Stomach (tissue), 19 donors: ENCODE data around the gene GABRA5. TPM values are rescaled to one million over a fixed set of nuclear protein-coding genes. Genes with fewer than 3 reads are reported as not detected.
"Not testable (repeated sequence)": the region's sequence is repeated elsewhere in the genome, so short reads cannot be mapped to it uniquely, and the experiment has no call there.

Experiments
- DNase-seq, 2 donors: peaks; one replicate each; pipeline versions ENCODE4 v3.0.0 to v3.0.0-alpha.2; 2013 to 2019
- H3K27ac ChIP-seq, 5 donors: fragments of 200-600 bp in 4 of 5; sonication (generic) in 4 of 5; one replicate each; pipeline ENCODE4 v1.5.1; 2013 to 2019; ENCODE audit warnings: mild to moderate bottlenecking in 1 of 5, moderate library complexity in 1 of 5
- H3K27me3 ChIP-seq, 3 donors: fragments of 200-600 bp; sonication (generic); one replicate each; pipeline ENCODE4 v1.5.1; 2017 to 2019; ENCODE audit warnings: mixed run types in 1 of 3
- H3K36me3 ChIP-seq, 4 donors: fragments of 200-600 bp; sonication (generic); 1 replicate in 3 of 4; 2 replicates in 1 of 4; pipeline ENCODE4 v1.5.1; 2016 to 2019
- H3K4me1 ChIP-seq, 4 donors: fragments of 200-600 bp; sonication (generic); one replicate each; pipeline ENCODE4 v1.5.1; 2016 to 2019
- H3K4me3 ChIP-seq, 4 donors: fragments of 200-600 bp; sonication (generic) in 3 of 4; one replicate each; pipeline ENCODE4 v1.5.1; 2016 to 2019; ENCODE audit warnings: mild to moderate bottlenecking in 1 of 4
- H3K9me3 ChIP-seq, 4 donors: fragments of 200-600 bp; sonication (generic); one replicate each; pipeline ENCODE4 v1.5.1; 2016 to 2019
- EP300 ChIP-seq: sonication (generic); formaldehyde crosslinking; IDR thresholded peaks from one replicate; pipeline ENCODE4 v1.6.1; 2017; ENCODE audit warnings: antibody characterized with exemption
- POLR2A ChIP-seq, 4 donors: fragments of 450-650 bp; IDR thresholded peaks; one replicate each; pipeline ENCODE4 v1.6.1; 2016; ENCODE audit warnings: antibody characterized with exemption in 4 of 4, control low read depth in 2 of 4, mild to moderate bottlenecking in 1 of 4, moderate library complexity in 1 of 4
- POLR2AphosphoS5 ChIP-seq, 3 donors: sonication (generic); formaldehyde crosslinking; IDR thresholded peaks; one replicate each; pipeline ENCODE4 v1.6.1; 2016; ENCODE audit warnings: antibody characterized with exemption in 3 of 3
- WGBS, 5 donors: extraction: QIAGEN DNeasy Blood & Tissue Kit in 3 of 5; methylation state at CpG; one replicate each; pipeline versions ENCODE4 v1.1.5 to v1.1.7; 2013 to 2018; 5-methylcytosine and 5-hydroxymethylcytosine counted together
- intact Hi-C: fragments of 100-400 bp; cut with DNase I; formaldehyde crosslinking; loops from one replicate; pipeline ENCODE4 v1.15.1; 2023; ENCODE audit warnings: low total_unique reads
- long read RNA-seq, 10 donors: transcript quantifications; one replicate each; lab custom pipeline, GENCODE V29; 2026
- polyA plus RNA-seq, 3 donors: library from polyadenylated mRNA; stranded (reverse); fragments of 200-250 nt; gene quantifications; one replicate each; pipeline ENCODE4 v1.2.3, GENCODE V29; 2013
- total RNA-seq, 5 donors: library from RNA; depleted of rRNA; stranded (reverse); fragments of >200 nt; gene quantifications; one replicate each; pipeline versions ENCODE4 v1.1.0 to v1.2.3, GENCODE V29; 2014 to 2016
- TF ChIP-seq, protein P1 (sequence below), 7 experiments: fragments of 450-650 bp in 4 of 7; fragments of 200-600 bp in 3 of 7; sonication (generic) in 3 of 7; IDR thresholded peaks; one replicate each; pipeline ENCODE4 v1.5.1; 2016 to 2019; ENCODE audit warnings: antibody characterized with exemption in 7 of 7, control low read depth in 2 of 7, mild to moderate bottlenecking in 1 of 7
- donor health status: healthy with polysubstance abuse.
- donor health status: Bipolar disorder and iron deficiency.
- donor health status: healthy.

GABRA5 gene
- 1 to 10 TPM in 1 of 5 donors, not detected in 4; 2.2 TPM for total RNA-seq
- under 1 TPM in 1 of 3 donors, not detected in 2; 0.75 TPM for polyA plus RNA-seq
- long read RNA-seq, donor 1, result 0 reads
- long read RNA-seq, donor 2, result 0 reads
- long read RNA-seq, donor 3, result 0 reads
- long read RNA-seq, donor 4, result 0 reads
- long read RNA-seq, donor 5, partial matches to known transcripts, result 0 of 1 reads
- long read RNA-seq, donor 5, other reads (novel, unspliced or antisense), result 0 of 1 reads
- long read RNA-seq, donor 6, result 0 reads
- long read RNA-seq, donor 7, result 0 reads
- long read RNA-seq, donor 8, result 0 reads
- long read RNA-seq, donor 9, partial matches to known transcripts, result 0 of 1 reads
- long read RNA-seq, donor 9, other reads (novel, unspliced or antisense), result 0 of 1 reads
- long read RNA-seq, donor 10, result 0 reads

DNA sequence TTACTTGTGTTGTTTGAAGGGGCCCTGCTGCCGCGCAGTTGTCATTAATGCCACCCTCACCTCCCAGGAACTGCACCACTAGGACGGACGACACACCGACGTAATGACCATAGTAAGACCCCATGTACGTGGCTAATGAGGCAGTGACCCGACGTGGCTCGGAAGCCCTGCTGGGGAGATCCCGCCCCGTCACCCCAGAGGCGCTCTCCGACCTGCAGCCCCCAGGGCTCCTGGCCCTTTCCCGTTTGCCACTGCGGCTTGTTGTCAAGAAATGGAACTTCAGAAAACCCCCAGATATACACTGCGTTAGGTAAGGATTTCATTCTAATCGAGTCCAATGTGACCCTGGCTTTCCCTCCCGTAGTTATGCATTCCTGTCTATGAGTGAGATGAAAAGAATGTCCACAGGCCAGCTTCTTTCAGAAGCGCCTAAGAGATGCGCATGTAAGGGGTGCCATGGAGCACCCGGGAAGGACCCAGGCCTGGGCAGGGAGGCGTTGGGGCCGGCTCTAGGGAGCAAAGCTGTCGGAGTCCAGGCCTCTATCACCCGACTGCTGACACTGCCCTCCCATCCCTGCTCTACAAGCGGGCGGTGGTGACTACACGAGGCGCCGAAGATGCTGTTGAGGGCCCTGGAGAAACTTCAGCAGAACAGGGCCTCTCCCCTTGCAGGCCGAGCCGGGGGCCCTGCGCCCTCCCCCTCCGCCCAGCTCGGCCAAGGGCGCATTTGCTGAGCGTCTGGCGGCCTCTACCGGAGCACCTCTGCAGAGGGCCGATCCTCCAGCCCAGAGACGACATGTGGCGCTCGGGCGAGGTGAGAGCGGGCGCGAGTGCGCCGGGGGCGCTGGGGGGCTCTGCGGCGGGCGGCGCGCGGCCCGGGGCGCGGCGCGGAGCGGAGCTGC lies at the start of gene GABRA5:
TSS of gene GABRA5 (plus strand) at position 765 of the 902 bp plus-strand sequence. CDS start 2,187 bp downstream, outside the sequence.
- Histone ChIP-seq H3K27me3 (peaks cover 4 to 51% (median 27%) of the 10 kb centered on the region in 3 donors), H3K27ac (peak within 1 kb of the TSS in 1 of 5 donors; percentile 27), H3K4me3 (peak within 1 kb of the TSS; percentile 19 to 49 (median 38)), H3K4me1 (peaks cover 0 to 28% (median 10%) of the 10 kb centered on the region in 4 donors), H3K36me3 (no peaks in the 10 kb centered on the region), H3K9me3 (no peaks in the 10 kb centered on the region)
- 11 to 25% (median 15%) methylated on average over 42 to 63 of the region's 63 CpGs for WGBS, 5 donors
- DNase-seq, result peak in 1 of 2 donors; percentile 75
- TF ChIP-seq EP300, result no peak
- TF ChIP-seq POLR2AphosphoS5 (IDR thresholded peaks at IDR 0.05), result no peak
- TF ChIP-seq, protein P1, sequence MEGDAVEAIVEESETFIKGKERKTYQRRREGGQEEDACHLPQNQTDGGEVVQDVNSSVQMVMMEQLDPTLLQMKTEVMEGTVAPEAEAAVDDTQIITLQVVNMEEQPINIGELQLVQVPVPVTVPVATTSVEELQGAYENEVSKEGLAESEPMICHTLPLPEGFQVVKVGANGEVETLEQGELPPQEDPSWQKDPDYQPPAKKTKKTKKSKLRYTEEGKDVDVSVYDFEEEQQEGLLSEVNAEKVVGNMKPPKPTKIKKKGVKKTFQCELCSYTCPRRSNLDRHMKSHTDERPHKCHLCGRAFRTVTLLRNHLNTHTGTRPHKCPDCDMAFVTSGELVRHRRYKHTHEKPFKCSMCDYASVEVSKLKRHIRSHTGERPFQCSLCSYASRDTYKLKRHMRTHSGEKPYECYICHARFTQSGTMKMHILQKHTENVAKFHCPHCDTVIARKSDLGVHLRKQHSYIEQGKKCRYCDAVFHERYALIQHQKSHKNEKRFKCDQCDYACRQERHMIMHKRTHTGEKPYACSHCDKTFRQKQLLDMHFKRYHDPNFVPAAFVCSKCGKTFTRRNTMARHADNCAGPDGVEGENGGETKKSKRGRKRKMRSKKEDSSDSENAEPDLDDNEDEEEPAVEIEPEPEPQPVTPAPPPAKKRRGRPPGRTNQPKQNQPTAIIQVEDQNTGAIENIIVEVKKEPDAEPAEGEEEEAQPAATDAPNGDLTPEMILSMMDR (IDR thresholded peaks at IDR 0.05), result no peak
- TF ChIP-seq POLR2A (IDR thresholded peaks at IDR 0.05), result no peak
- intact Hi-C loops, result no loop called here

DNA sequence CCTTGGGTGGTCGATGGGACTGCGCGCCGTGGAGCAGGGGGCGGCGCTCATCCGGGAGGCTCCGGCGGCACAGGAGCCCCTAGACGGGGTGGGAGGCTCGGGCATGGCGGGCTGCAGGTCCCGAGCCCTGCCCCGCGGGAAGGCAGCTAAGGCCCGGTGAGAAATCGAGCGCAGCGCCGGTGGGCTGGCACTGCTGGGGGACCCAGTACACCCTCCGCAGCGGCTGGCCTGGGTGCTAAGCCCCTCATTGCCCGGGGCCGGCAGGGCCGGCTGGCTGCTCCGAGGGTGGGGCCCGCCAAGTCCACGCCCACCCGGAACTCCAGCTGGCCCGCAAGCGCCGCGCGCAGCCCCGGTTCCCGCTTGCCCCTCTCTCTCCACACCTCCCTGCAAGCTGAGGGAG lies 35.7 kb upstream of the GABRA5 start:
- peak overlapping the region in 1 of 4 donors; percentile 31 for H3K4me3 ChIP-seq
- H3K4me1 ChIP-seq, H3K9me3 ChIP-seq, H3K27ac ChIP-seq, H3K27me3 ChIP-seq, DNase-seq, H3K36me3 ChIP-seq, intact Hi-C loops: not testable (repeated sequence)
- 47 to 97% (median 95%) methylated on average over 17 to 36 of the region's 36 CpGs for whole genome bisulfite sequencing, 5 donors

DNA sequence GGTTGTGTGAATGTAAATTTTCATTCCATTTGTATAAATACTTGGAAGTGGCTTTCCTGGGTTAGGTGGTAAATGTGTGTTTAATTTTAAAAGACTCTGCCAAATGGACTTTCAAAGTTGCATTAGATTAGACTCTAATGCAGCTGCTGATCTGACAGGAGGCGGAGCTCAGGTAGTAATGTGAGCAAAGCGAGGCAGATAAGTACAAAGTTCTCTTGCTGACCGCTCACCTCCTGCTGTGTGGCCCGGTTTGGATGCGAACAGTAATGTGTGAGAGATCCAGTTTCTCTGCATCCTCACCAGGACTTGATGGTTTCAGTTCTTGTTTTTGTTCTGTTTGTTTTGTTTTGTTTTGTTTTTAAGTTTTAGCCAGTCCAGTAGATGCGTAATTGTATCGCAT lies 34.9 kb upstream of the GABRA5 start:
- peak overlapping the region in 1 of 4 donors; percentile 31 for H3K4me3 ChIP-seq
- 34 to 72% (median 51%) methylated on average over 7 of the region's 7 CpGs for WGBS, 5 donors
- no peaks in the 10 kb centered on the region for H3K4me1 ChIP-seq
- intact Hi-C loops, result no loop called here
- H3K27ac ChIP-seq, result no peak overlapping the region
- TF ChIP-seq, protein P1 (IDR thresholded peaks at IDR 0.05), result no peak
- TF ChIP-seq POLR2A (IDR thresholded peaks at IDR 0.05), result no peak
- TF ChIP-seq POLR2AphosphoS5 (IDR thresholded peaks at IDR 0.05), result no peak
- no peak for TF ChIP-seq EP300
- H3K27me3 ChIP-seq, result no peaks in the 10 kb centered on the region
- no peak for DNase-seq
- no peaks in the 10 kb centered on the region for H3K36me3 ChIP-seq
- peaks cover 0 to 15% (median 10%) of the 10 kb centered on the region in 4 donors for H3K9me3 ChIP-seq

DNA sequence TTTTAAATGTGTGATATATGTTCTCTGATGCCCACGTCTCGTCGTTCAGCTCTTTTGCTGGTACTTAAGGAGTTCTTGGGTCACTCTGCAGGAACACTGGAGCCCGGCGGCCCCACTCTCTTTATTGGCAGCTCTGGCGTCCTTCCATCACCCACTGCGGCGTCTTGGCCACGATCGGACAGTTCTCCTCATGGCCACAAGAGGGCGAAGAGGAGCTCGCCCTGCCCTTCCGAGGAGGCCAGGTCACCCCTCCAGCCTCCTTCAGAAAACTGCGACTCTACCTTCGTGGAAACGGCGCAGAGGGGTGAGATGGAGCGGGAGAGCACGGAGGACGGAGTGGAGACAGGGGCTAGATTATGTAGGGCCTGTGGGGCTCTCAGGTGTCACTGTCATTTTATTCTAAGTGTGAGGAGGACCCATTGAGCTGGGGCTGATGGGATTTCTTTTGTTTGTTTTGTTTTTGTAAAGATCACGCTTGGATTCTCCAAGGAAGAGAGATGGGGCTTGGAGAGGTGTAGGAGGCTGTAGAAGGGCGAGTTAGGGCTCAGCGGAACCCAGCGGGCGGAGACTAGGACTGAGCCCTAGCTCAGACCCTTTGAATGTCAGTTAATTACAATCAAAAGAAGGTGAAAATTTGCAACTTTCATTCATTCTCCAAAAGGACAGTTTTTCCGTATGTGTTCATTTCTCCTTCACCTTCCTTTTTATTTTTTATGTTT lies 28.0 kb upstream of the GABRA5 start:
- no peaks in the 10 kb centered on the region for H3K36me3 ChIP-seq
- no peak overlapping the region for H3K27ac ChIP-seq
- TF ChIP-seq, protein P1 (IDR thresholded peaks at IDR 0.05), result peak in 2 of 7 experiments; percentile 28 to 29
- TF ChIP-seq EP300 (no peak), POLR2A (IDR thresholded peaks at IDR 0.05) (no peak)
- no peak for DNase-seq
- peaks cover 0 to 15% (median 11%) of the 10 kb centered on the region in 4 donors for H3K9me3 ChIP-seq
- WGBS, 5 donors, result 45 to 77% (median 61%) methylated on average over 26 of the region's 26 CpGs
- peaks cover 0 to 41% (median 0%) of the 10 kb centered on the region in 3 donors for H3K27me3 ChIP-seq
- intact Hi-C loops, result no loop called here
- H3K4me3 ChIP-seq, result no peak overlapping the region
- H3K4me1 ChIP-seq, result no peaks in the 10 kb centered on the region
